KMS-11 (cell line): ENCODE results near the gene MSL1.

Source experiments
- H2AFZ ChIP-seq: fragments of 200-600 bp; sonication (generic); 2 replicates; pipeline ENCODE4 v1.6.1; 2016; ENCODE audit warnings: antibody characterized with exemption, mixed run types, low read depth
- H3K27ac ChIP-seq: fragments of 200-600 bp; sonication (generic); 2 replicates; pipeline ENCODE4 v1.6.1; 2016; ENCODE audit warnings: mild to moderate bottlenecking, mixed run types
- H3K27me3 ChIP-seq: fragments of 200-600 bp; sonication (generic); 2 replicates; pipeline ENCODE4 v1.6.1; 2017; ENCODE audit warnings: mild to moderate bottlenecking, low read depth, mixed run types, moderate library complexity; ENCODE audit not compliant: insufficient read depth
- H3K36me3 ChIP-seq: fragments of 200-600 bp; sonication (generic); 2 replicates; pipeline ENCODE4 v1.6.1; 2017; ENCODE audit warnings: mild to moderate bottlenecking, mixed run types; ENCODE audit not compliant: insufficient read depth
- H3K4me1 ChIP-seq: fragments of 200-600 bp; sonication (generic); 2 replicates; pipeline ENCODE4 v1.6.1; 2016; ENCODE audit warnings: mild to moderate bottlenecking, low read depth, mixed run types; ENCODE audit not compliant: poor library complexity, severe bottlenecking
- H3K4me2 ChIP-seq: fragments of 200-600 bp; sonication (generic); 2 replicates; pipeline ENCODE4 v1.7.0; 2016; ENCODE audit warnings: mild to moderate bottlenecking, mixed run types
- H3K4me3 ChIP-seq: fragments of 200-600 bp; sonication (generic); IDR thresholded peaks from 2 replicates; pipeline ENCODE4 v1.6.1; 2017; ENCODE audit warnings: low read depth, low read length, mixed read lengths; ENCODE audit not compliant: insufficient read depth
- H3K79me2 ChIP-seq: fragments of 200-600 bp; sonication (generic); 2 replicates; pipeline ENCODE4 v1.6.1; 2016; ENCODE audit warnings: low read depth, mixed run types; ENCODE audit not compliant: insufficient read depth
- H3K9ac ChIP-seq: fragments of 200-600 bp; sonication (generic); 2 replicates; pipeline ENCODE4 v1.6.1; 2016; ENCODE audit warnings: mild to moderate bottlenecking, mixed run types
- H4K20me1 ChIP-seq: fragments of 200-600 bp; sonication (generic); 2 replicates; pipeline ENCODE4 v1.6.1; 2016; ENCODE audit warnings: mild to moderate bottlenecking, mixed run types; ENCODE audit not compliant: insufficient read depth
- CTCF ChIP-seq: fragments of 200-600 bp; sonication (generic); conservative IDR thresholded peaks from 2 replicates; pipeline ENCODE4 v1.6.1; 2017; ENCODE audit warnings: low read depth, mild to moderate bottlenecking, antibody characterized with exemption, low read length, moderate library complexity, mixed read lengths

The MSL1 gene

GRCh38 chr17:40151414-40151963 lies 29.7 kb downstream of the MSL1 start:
- Histone ChIP-seq H3K36me3 (peaks cover 5% of the 10 kb centered on the region; the same call in 1 of the 2 replicates), H3K79me2 (peaks cover 69% of the 10 kb centered on the region), H2AFZ (no peak overlapping the region), H3K4me3 (no peak overlapping the region), H3K27ac (no peak overlapping the region), H4K20me1 (no peaks in the 10 kb centered on the region), H3K4me2 (no peak overlapping the region), H3K4me1 (peaks cover 11% of the 10 kb centered on the region), H3K27me3 (no peaks in the 10 kb centered on the region), H3K9ac (no peak overlapping the region)
- TF ChIP-seq CTCF = no peak

- Histone ChIP-seq H3K4me3 (no peak overlapping the region), H4K20me1 (no peaks in the 10 kb centered on the region), H3K36me3 (peaks cover 5% of the 10 kb centered on the region; the same call in 1 of the 2 replicates), H3K9ac (no peak overlapping the region), H3K79me2 (peaks cover 65% of the 10 kb centered on the region), H2AFZ (no peak overlapping the region), H3K27me3 (no peaks in the 10 kb centered on the region), H3K4me1 (peaks cover 11% of the 10 kb centered on the region), H3K4me2 (no peak overlapping the region), H3K27ac (no peak overlapping the region; the same call in 1 of the 2 replicates)
- no peak for TF ChIP-seq CTCF
These were observed 31.9 kb downstream of the MSL1 start for GRCh38 chr17:40153603-40154236.

GRCh38 chr17:40157973-40158372 lies 36.2 kb downstream of the MSL1 start:
- peaks cover 8% of the 10 kb centered on the region; the same call in 1 of the 2 replicates for H3K36me3 ChIP-seq

GRCh38 chr17:40158438-40159013 lies 36.8 kb downstream of the MSL1 start:
- H2AFZ ChIP-seq = no peak overlapping the region
- peaks cover 60% of the 10 kb centered on the region for H3K79me2 ChIP-seq
- H3K27me3 ChIP-seq = no peaks in the 10 kb centered on the region
- peaks cover 14% of the 10 kb centered on the region; the same call in 1 of the 2 replicates for H3K36me3 ChIP-seq
- no peak overlapping the region for H3K27ac ChIP-seq
- no peaks in the 10 kb centered on the region for H4K20me1 ChIP-seq
- TF ChIP-seq CTCF = no peak
- no peak overlapping the region for H3K9ac ChIP-seq
- no peak overlapping the region for H3K4me2 ChIP-seq
- H3K4me3 ChIP-seq = no peak overlapping the region
- H3K4me1 ChIP-seq = peaks cover under 1% of the 10 kb centered on the region

More at GRCh38 chr17:40157973-40158372, 36.2 kb downstream of the MSL1 start:
- no peak overlapping the region for H3K9ac ChIP-seq
- no peak for TF ChIP-seq CTCF
- no peaks in the 10 kb centered on the region for H4K20me1 ChIP-seq
- H3K27me3 ChIP-seq = no peaks in the 10 kb centered on the region
- H3K4me3 ChIP-seq = no peak overlapping the region
- H3K79me2 ChIP-seq = peaks cover 56% of the 10 kb centered on the region
- H3K4me2 ChIP-seq = no peak overlapping the region
- peaks cover 6% of the 10 kb centered on the region for H3K4me1 ChIP-seq
- H3K27ac ChIP-seq = no peak overlapping the region
- no peak overlapping the region for H2AFZ ChIP-seq
